Esophagus mucosa (tissue), 1 donor: ENCODE measurements around the gene PPM1M. TPM values are rescaled to one million over a fixed set of nuclear protein-coding genes. Genes with fewer than 3 reads are reported as not detected.

Source experiments
- ATAC-seq: fragments of 200-7000 bp; cut with Tn5 transposase; one replicate; pipeline ENCODE4 v1.9.1; 2020
- total RNA-seq: library from RNA; stranded (reverse); gene quantifications from one replicate; pipeline ENCODE4 v1.2.4, GENCODE V29; 2023
- donor health status: DM: yes; HTN: yes; CAD: no.

The PPM1M gene
- total RNA-seq, 1 donor from 2014 or later: 9.5 TPM

- no peak for ATAC-seq
Measured at GRCh38 chr3:52298149-52299098, 52.9 kb downstream of the PPM1M start.

- ATAC-seq: no peak
Measured at GRCh38 chr3:52299247-52299878, 53.8 kb downstream of the PPM1M start.

Other genes starting within 250 kb of the PPM1M start
- 1,513 TPM for gene RPL29, start 249.9 kb upstream of the PPM1M start, total RNA-seq
- gene DUSP7, start 189.2 kb upstream of the PPM1M start, total RNA-seq: 62.6 TPM
- 8.4 TPM for gene POC1A, start 91.3 kb upstream of the PPM1M start, total RNA-seq
- gene ALAS1, start 47.6 kb upstream of the PPM1M start, total RNA-seq: 45.2 TPM
- gene TLR9, start 20.1 kb upstream of the PPM1M start, total RNA-seq: 0.04 TPM
- gene TWF2, start 6.6 kb upstream of the PPM1M start, total RNA-seq: 37.4 TPM
- gene WDR82, start 32.9 kb downstream of the PPM1M start, total RNA-seq: 52.2 TPM
- gene GLYCTK, start 42.1 kb downstream of the PPM1M start, total RNA-seq: 7.2 TPM
- 1.6 TPM for gene DNAH1, start 70.6 kb downstream of the PPM1M start, total RNA-seq
- 43.9 TPM for gene BAP1, start 164.2 kb downstream of the PPM1M start, total RNA-seq
- gene PHF7, start 164.9 kb downstream of the PPM1M start, total RNA-seq: 6.0 TPM
- gene SEMA3G, start 199.3 kb downstream of the PPM1M start, total RNA-seq: 2.7 TPM
- 0.88 TPM for gene TNNC1, start 208.3 kb downstream of the PPM1M start, total RNA-seq
- 38.0 TPM for gene NISCH, start 209.8 kb downstream of the PPM1M start, total RNA-seq
- gene STAB1, start 249.6 kb downstream of the PPM1M start, total RNA-seq: 21.2 TPM